ENCODE data around the gene ANXA4.
"Not testable (repeated sequence)": the region's sequence is repeated elsewhere in the genome, so short reads cannot be mapped to it uniquely, and the experiment has no call there.

Gene ANXA4

GRCh38 chr2:69780921-69781320, 39.0 kb downstream of the ANXA4 start:
- DNase-seq = no peak

GRCh38 chr2:69781321-69782248, 39.7 kb downstream of the ANXA4 start:
- DNase-seq = no peak

- DNase-seq = no peak
These were observed 42.3 kb downstream of the ANXA4 start for GRCh38 chr2:69784228-69784627.

GRCh38 chr2:69785358-69785757, 43.4 kb downstream of the ANXA4 start:
- DNase-seq = no peak

- DNase-seq = no peak
These were observed 44.2 kb downstream of the ANXA4 start for GRCh38 chr2:69786052-69786560.

GRCh38 chr2:69789175-69789721, 47.3 kb downstream of the ANXA4 start:
- DNase-seq = no peak

- no peak for DNase-seq
These were observed 48.1 kb downstream of the ANXA4 start for GRCh38 chr2:69789772-69790600.

GRCh38 chr2:69790601-69790959, 48.6 kb downstream of the ANXA4 start:
- no peak for DNase-seq

- DNase-seq = no peak
These were observed 49.1 kb downstream of the ANXA4 start for GRCh38 chr2:69791045-69791444.

- no peak for DNase-seq
These were observed 54.2 kb downstream of the ANXA4 start for GRCh38 chr2:69796174-69796573.

- no peak for DNase-seq
These were observed 55.3 kb downstream of the ANXA4 start for GRCh38 chr2:69797235-69797634.

- no peak for DNase-seq
These were observed 55.9 kb downstream of the ANXA4 start for GRCh38 chr2:69797836-69798289.

- no peak for DNase-seq
These were observed 56.5 kb downstream of the ANXA4 start for GRCh38 chr2:69798290-69798908.

- no peak for DNase-seq
These were observed 57.1 kb downstream of the ANXA4 start for GRCh38 chr2:69798909-69799526.

GRCh38 chr2:69801745-69802290, 59.9 kb downstream of the ANXA4 start:
- no peak for DNase-seq

- DNase-seq = not testable (repeated sequence)
These were observed 60.9 kb downstream of the ANXA4 start for GRCh38 chr2:69802781-69803367.

GRCh38 chr2:69804416-69804815, 62.5 kb downstream of the ANXA4 start:
- no peak for DNase-seq

- DNase-seq = no peak
These were observed 64.0 kb downstream of the ANXA4 start for GRCh38 chr2:69805887-69806286.

- DNase-seq = no peak
These were observed 66.0 kb downstream of the ANXA4 start for GRCh38 chr2:69807821-69808540.

- DNase-seq = no peak
These were observed 68.6 kb downstream of the ANXA4 start for GRCh38 chr2:69810550-69810949.

GRCh38 chr2:69811018-69811417, 69.1 kb downstream of the ANXA4 start:
- DNase-seq = no peak
